Loucy (cell line): ENCODE data around the gene VSIG10L2.

Experiments used
- EZH2phosphoT487 ChIP-seq: fragments of 200-600 bp; IDR thresholded peaks from 2 replicates; pipeline ENCODE4 v1.6.1; 2018; ENCODE audit warnings: antibody characterized with exemption, mild to moderate bottlenecking, moderate library complexity, borderline replicate concordance
- TF ChIP-seq, protein P1 (sequence below): fragments of 200-600 bp; sonication (generic); conservative IDR thresholded peaks from 2 replicates; pipeline ENCODE4 v1.5.1; 2014; ENCODE audit warnings: mild to moderate bottlenecking, antibody characterized with exemption, low read length

DNA sequence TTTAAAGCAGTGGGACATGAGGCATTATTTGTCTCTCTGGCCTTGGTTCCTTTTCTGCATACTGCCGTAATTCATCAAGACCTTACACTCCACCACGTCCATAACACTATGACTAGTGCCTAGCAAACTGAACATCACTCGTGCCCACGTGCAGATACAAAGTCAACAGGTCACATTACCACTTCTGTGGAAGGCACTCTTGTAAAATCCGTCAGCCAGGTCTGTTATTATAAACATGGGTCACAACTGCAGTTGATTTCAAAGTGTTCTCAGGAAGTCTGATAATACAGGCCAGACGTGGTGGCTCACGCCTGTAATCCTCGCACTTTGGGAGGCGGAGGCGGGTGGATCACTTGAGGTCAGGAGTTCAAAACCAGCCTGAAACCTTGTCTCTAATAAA lies 14.1 kb downstream of the VSIG10L2 start:
- TF ChIP-seq, protein P1, sequence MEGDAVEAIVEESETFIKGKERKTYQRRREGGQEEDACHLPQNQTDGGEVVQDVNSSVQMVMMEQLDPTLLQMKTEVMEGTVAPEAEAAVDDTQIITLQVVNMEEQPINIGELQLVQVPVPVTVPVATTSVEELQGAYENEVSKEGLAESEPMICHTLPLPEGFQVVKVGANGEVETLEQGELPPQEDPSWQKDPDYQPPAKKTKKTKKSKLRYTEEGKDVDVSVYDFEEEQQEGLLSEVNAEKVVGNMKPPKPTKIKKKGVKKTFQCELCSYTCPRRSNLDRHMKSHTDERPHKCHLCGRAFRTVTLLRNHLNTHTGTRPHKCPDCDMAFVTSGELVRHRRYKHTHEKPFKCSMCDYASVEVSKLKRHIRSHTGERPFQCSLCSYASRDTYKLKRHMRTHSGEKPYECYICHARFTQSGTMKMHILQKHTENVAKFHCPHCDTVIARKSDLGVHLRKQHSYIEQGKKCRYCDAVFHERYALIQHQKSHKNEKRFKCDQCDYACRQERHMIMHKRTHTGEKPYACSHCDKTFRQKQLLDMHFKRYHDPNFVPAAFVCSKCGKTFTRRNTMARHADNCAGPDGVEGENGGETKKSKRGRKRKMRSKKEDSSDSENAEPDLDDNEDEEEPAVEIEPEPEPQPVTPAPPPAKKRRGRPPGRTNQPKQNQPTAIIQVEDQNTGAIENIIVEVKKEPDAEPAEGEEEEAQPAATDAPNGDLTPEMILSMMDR = no peak
- TF ChIP-seq EZH2phosphoT487 = no peak
